ENCODE results near the gene CNTNAP2. TPM values are rescaled to one million over a fixed set of nuclear protein-coding genes. Genes with fewer than 3 reads are reported as not detected.

Gene CNTNAP2
- total RNA-seq, 1 experiment from 2014 or later = 0.03 TPM

DNA sequence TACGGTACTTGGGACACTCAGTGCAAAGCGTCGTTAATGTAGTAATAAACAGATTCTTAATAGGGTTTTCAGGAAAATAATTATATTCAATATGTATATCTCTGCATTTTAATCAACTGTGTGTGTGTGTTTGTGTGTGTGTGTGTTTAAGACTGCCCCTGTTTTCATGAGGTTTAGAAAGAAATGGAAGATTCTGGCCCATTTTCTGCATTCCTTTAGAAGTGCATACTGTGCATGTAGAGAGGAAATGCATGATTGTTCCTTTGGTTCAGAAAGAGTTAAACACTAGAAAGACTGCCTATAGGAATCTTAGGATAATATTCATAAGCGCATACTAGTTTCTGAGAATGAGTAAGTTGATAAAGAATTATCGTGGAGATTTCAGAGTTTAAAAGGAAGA is 975 bp downstream of the CNTNAP2 start:
- in situ Hi-C loops (cut with HindIII; ENCODE audit: low pct_unique_long_range_greater_than_20kb, low sequenced_read_pairs) (no loop called here), intact Hi-C loops (cut with micrococcal nuclease; ENCODE audit: unreplicated experiment) (no loop called here)
- BruUV-seq (replicated peaks) = no TSS peak
- ATAC-seq (no peak), DNase-seq (ENCODE audit: low read depth, low spot score) (no peak)
- CTCF ChIA-PET = no interaction called here
- Histone ChIP-seq H3K36me3 (ENCODE audit: control insufficient read depth, insufficient read depth, low read length) (no peaks in the 10 kb centered on the region), H3K27ac (ENCODE audit: low read length) (no peak overlapping the region), H3K4me3 (ENCODE audit: low read depth in 2 of 2, low read length in 2 of 2) (no peak overlapping the region), H3K9me3 (ENCODE audit: control insufficient read depth, insufficient read depth, low read depth, low read length) (no peaks in the 10 kb centered on the region), H3K4me1 (ENCODE audit: control insufficient read depth, insufficient read depth, low read length) (no peaks in the 10 kb centered on the region), H3K27me3 (ENCODE audit: control insufficient read depth, insufficient read depth, low read length) (no peaks in the 10 kb centered on the region)
- POLR2A ChIA-PET = no interaction called here
- no peak for TF ChIP-seq REST (IDR thresholded peaks at IDR 0.05; ENCODE audit: insufficient read depth in 1 of 2, low read depth in 2 of 2, low read length in 1 of 2)
- TF ChIP-seq SIN3A (IDR thresholded peaks at IDR 0.05; ENCODE audit: borderline replicate concordance, insufficient read depth, low read depth, low read length) = no peak
- TF ChIP-seq, protein P1, sequence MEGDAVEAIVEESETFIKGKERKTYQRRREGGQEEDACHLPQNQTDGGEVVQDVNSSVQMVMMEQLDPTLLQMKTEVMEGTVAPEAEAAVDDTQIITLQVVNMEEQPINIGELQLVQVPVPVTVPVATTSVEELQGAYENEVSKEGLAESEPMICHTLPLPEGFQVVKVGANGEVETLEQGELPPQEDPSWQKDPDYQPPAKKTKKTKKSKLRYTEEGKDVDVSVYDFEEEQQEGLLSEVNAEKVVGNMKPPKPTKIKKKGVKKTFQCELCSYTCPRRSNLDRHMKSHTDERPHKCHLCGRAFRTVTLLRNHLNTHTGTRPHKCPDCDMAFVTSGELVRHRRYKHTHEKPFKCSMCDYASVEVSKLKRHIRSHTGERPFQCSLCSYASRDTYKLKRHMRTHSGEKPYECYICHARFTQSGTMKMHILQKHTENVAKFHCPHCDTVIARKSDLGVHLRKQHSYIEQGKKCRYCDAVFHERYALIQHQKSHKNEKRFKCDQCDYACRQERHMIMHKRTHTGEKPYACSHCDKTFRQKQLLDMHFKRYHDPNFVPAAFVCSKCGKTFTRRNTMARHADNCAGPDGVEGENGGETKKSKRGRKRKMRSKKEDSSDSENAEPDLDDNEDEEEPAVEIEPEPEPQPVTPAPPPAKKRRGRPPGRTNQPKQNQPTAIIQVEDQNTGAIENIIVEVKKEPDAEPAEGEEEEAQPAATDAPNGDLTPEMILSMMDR (IDR thresholded peaks at IDR 0.05) = no peak
- no peak for TF ChIP-seq TCF7L2 (IDR thresholded peaks at IDR 0.05; ENCODE audit: low read depth, low read length)
- TF ChIP-seq POLR2AphosphoS5 (IDR thresholded peaks at IDR 0.05; ENCODE audit: low read depth, low read length) = no peak

DNA sequence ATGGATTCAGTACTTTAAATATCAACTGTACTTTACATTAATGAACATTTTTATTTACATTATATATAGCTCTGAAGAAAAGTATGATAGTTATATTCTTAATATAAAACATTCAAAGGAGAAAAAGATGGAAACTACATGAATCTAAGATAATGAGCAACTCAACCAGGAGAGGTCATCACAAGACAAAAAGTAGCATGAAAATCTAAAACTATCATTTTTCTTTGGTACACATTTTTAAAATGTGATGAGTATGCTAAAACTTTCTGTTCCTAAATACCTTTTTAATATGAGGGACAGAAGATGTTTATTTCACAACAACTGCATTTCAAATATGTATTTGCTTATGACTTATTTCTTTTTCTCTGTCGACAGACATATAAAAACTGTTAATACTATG is 2.4 kb downstream of the CNTNAP2 start:
- no peaks in the 10 kb centered on the region for H3K4me1 ChIP-seq (ENCODE audit: control insufficient read depth, insufficient read depth, low read length)
- no peaks in the 10 kb centered on the region for H3K27me3 ChIP-seq (ENCODE audit: control insufficient read depth, insufficient read depth, low read length)
- H3K27ac ChIP-seq (ENCODE audit: low read length) = no peak overlapping the region
- no peaks in the 10 kb centered on the region for H3K36me3 ChIP-seq (ENCODE audit: control insufficient read depth, insufficient read depth, low read length)
- in situ Hi-C loops (cut with HindIII; ENCODE audit: low pct_unique_long_range_greater_than_20kb, low sequenced_read_pairs) (no loop called here), intact Hi-C loops (cut with micrococcal nuclease; ENCODE audit: unreplicated experiment) (no loop called here)
- no TSS peak for BruUV-seq (replicated peaks)
- CTCF ChIA-PET = no interaction called here
- DNase-seq (ENCODE audit: low read depth, low spot score) = no peak
- TF ChIP-seq POLR2AphosphoS5 (IDR thresholded peaks at IDR 0.05; ENCODE audit: low read depth, low read length) (no peak), TCF7L2 (IDR thresholded peaks at IDR 0.05; ENCODE audit: low read depth, low read length) (no peak), SIN3A (IDR thresholded peaks at IDR 0.05; ENCODE audit: borderline replicate concordance, insufficient read depth, low read depth, low read length) (no peak), REST (IDR thresholded peaks at IDR 0.05; ENCODE audit: insufficient read depth in 1 of 2, low read depth in 2 of 2, low read length in 1 of 2) (no peak)
- TF ChIP-seq, protein P1 (IDR thresholded peaks at IDR 0.05) = no peak
- no peak for ATAC-seq
- POLR2A ChIA-PET = no interaction called here
- no peak overlapping the region for H3K4me3 ChIP-seq (ENCODE audit: low read depth in 2 of 2, low read length in 2 of 2)
- no peaks in the 10 kb centered on the region for H3K9me3 ChIP-seq (ENCODE audit: control insufficient read depth, insufficient read depth, low read depth, low read length)
